ENCODE results near the gene ARHGAP42. TPM values are rescaled to one million over a fixed set of nuclear protein-coding genes. Genes with fewer than 3 reads are reported as not detected.

ARHGAP42 gene
- total RNA-seq, 1 experiment from 2014 or later = 39.1 TPM

DNA sequence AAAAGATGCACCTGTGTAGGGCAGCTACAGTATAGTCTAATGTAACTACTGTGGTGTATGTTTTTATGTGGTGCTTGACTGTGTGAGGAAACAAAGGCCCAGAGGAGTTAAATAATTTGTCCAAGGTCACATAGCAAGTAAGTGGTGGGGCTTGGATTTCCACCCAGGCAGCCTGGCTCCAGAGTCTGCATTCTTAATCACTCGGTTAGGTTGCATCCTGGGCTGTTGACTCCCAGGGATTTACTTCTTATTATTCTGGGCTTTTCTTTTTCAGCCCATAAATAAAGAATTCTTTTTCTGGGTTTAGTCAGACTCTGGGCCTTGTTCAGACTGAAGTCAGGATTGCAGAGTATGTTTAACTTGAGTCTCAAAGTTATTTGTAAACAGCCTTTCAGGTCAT, 82.1 kb downstream of the ARHGAP42 start:
- no peak overlapping the region for H3K4me3 Mint-ChIP-seq
- H3K36me3 Mint-ChIP-seq (ENCODE audit: insufficient read depth in 1 of 3, low read depth in 3 of 3) = peaks cover 0 to 11% (median 2%) of the 10 kb centered on the region in 3 experiments; a peak in 4 of 7 replicates
- no peak for DNase-seq

More for the DNA sequence above, 82.1 kb downstream of the ARHGAP42 start:
- H3K4me1 ChIP-seq (ENCODE audit: insufficient read depth, low read length) = peaks cover 2% of the 10 kb centered on the region; the same call in 1 of the 2 replicates
- H2AK5ac ChIP-seq (ENCODE audit: insufficient read length, low read length) = no peak overlapping the region
- Mint-ChIP-seq H3K9me3 (no peaks in the 10 kb centered on the region), H3K27me3 (ENCODE audit: low read depth) (no peaks in the 10 kb centered on the region), H3K4me1 (peaks cover 19 to 41% of the 10 kb centered on the region in 2 experiments), H3K27ac (peak overlapping the region in 2 of 3 experiments; percentile 49 to 80; a peak in 3 of 7 replicates)
- H4K91ac ChIP-seq (ENCODE audit: insufficient read length, low read depth, low read length) = no peak overlapping the region
- H3K27ac ChIP-seq (ENCODE audit: insufficient read length, low read depth, low read length) = no peak overlapping the region
- no peak overlapping the region for H3K18ac ChIP-seq (ENCODE audit: insufficient read length, low read depth, low read length)
- no peak overlapping the region for H3T11ph ChIP-seq (ENCODE audit: low read length)
- H3K9me3 ChIP-seq (ENCODE audit: control insufficient read depth, low read depth, low read length) = no peaks in the 10 kb centered on the region
- no peak overlapping the region for H3K9ac ChIP-seq (ENCODE audit: extremely low read depth, insufficient read length, low read length)
- H3K4me2 ChIP-seq (ENCODE audit: insufficient read depth, insufficient read length, low read length) = no peak overlapping the region
- TF ChIP-seq, protein P1, sequence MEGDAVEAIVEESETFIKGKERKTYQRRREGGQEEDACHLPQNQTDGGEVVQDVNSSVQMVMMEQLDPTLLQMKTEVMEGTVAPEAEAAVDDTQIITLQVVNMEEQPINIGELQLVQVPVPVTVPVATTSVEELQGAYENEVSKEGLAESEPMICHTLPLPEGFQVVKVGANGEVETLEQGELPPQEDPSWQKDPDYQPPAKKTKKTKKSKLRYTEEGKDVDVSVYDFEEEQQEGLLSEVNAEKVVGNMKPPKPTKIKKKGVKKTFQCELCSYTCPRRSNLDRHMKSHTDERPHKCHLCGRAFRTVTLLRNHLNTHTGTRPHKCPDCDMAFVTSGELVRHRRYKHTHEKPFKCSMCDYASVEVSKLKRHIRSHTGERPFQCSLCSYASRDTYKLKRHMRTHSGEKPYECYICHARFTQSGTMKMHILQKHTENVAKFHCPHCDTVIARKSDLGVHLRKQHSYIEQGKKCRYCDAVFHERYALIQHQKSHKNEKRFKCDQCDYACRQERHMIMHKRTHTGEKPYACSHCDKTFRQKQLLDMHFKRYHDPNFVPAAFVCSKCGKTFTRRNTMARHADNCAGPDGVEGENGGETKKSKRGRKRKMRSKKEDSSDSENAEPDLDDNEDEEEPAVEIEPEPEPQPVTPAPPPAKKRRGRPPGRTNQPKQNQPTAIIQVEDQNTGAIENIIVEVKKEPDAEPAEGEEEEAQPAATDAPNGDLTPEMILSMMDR (conservative IDR thresholded peaks at IDR 0.05) = no peak
- no peak overlapping the region for H4K5ac ChIP-seq (ENCODE audit: insufficient read length, low read depth, low read length)
- H3K14ac ChIP-seq (ENCODE audit: insufficient read depth, low read length) = no peak overlapping the region
- H3K56ac ChIP-seq (ENCODE audit: insufficient read length, low read depth, low read length) = no peak overlapping the region
- H3K4ac ChIP-seq (ENCODE audit: low read depth, low read length) = no peak overlapping the region
- no peaks in the 10 kb centered on the region for H3K23me2 ChIP-seq (ENCODE audit: insufficient read length, low read depth, low read length, poor library complexity, severe bottlenecking)
- H2BK20ac ChIP-seq (ENCODE audit: low read depth, low read length, poor library complexity, severe bottlenecking) = no peak overlapping the region
- no peak overlapping the region for H2BK12ac ChIP-seq (ENCODE audit: insufficient read length, low read depth, low read length)
- no peaks in the 10 kb centered on the region for H4K20me1 ChIP-seq (ENCODE audit: control insufficient read depth, insufficient read depth, insufficient read length)
- no peaks in the 10 kb centered on the region for H3K27me3 ChIP-seq (ENCODE audit: insufficient read depth, low read length)
- no CpG with 5 or more reads among the region's 1 CpG for WGBS (ENCODE audit: extremely low coverage, insufficient read length, low lambda C conversion rate)
- no peak overlapping the region for H3K23ac ChIP-seq (ENCODE audit: insufficient read length, low read depth, low read length)
- no peak overlapping the region for H2BK120ac ChIP-seq (ENCODE audit: low read depth, low read length, poor library complexity, severe bottlenecking)
- H4K8ac ChIP-seq (replicated peaks; ENCODE audit: insufficient read length, low read depth, low read length) = no peak overlapping the region
- no peak overlapping the region for H2BK15ac ChIP-seq (ENCODE audit: low read depth, low read length)
- H3K79me1 ChIP-seq (ENCODE audit: insufficient read depth, low read depth, low read length, poor library complexity, severe bottlenecking) = peaks cover 4% of the 10 kb centered on the region
- no peak overlapping the region for H2AFZ ChIP-seq (ENCODE audit: low read length)
- H3K79me2 ChIP-seq (ENCODE audit: insufficient read depth, low read length) = no peaks in the 10 kb centered on the region; the same call in 1 of the 2 replicates
- H2BK5ac ChIP-seq (ENCODE audit: insufficient read length, low read length) = no peak overlapping the region

Data from H9 (cell line).